Gastroesophageal sphincter (tissue), 4 donors: ENCODE results near the gene GPC1. TPM values are rescaled to one million over a fixed set of nuclear protein-coding genes. Genes with fewer than 3 reads are reported as not detected.

Experiments used
- ATAC-seq: fragments of 150-250 bp; one replicate; pipeline ENCODE4 v1.9.1; 2016; ENCODE audit warnings: mild to moderate bottlenecking, moderate library complexity
- H3K27ac ChIP-seq, 4 donors: fragments of 200-600 bp; sonication (generic) in 3 of 4; 1 replicate in 3 of 4; 2 replicates in 1 of 4; pipeline ENCODE4 v1.5.1; 2016 to 2019
- H3K27me3 ChIP-seq: fragments of 200-600 bp; sonication (generic); one replicate; pipeline ENCODE4 v1.5.1; 2019
- H3K36me3 ChIP-seq, 2 donors: fragments of 200-600 bp; sonication (generic); one replicate each; pipeline ENCODE4 v1.5.1; 2019; ENCODE audit warnings: control low read depth in 1 of 2
- H3K4me1 ChIP-seq, 3 donors: fragments of 200-600 bp; sonication (generic); 1 replicate in 2 of 3; 2 replicates in 1 of 3; pipeline ENCODE4 v1.5.1; 2016 to 2019; ENCODE audit warnings: control low read depth in 2 of 3
- H3K4me3 ChIP-seq, 2 donors: fragments of 200-600 bp; sonication (generic); one replicate each; pipeline ENCODE4 v1.5.1; 2019; ENCODE audit warnings: mild to moderate bottlenecking in 1 of 2, moderate library complexity in 1 of 2
- H3K9me3 ChIP-seq, 3 donors: fragments of 200-600 bp; sonication (generic); one replicate each; pipeline ENCODE4 v1.5.1; 2017 to 2019; ENCODE audit warnings: control low read depth in 2 of 3
- EP300 ChIP-seq: sonication (generic); formaldehyde crosslinking; IDR thresholded peaks from one replicate; pipeline ENCODE4 v1.6.1; 2017; ENCODE audit warnings: antibody characterized with exemption, mild to moderate bottlenecking
- POLR2A ChIP-seq, 2 donors: fragments of 450-650 bp; IDR thresholded peaks; one replicate each; pipeline ENCODE4 v1.6.1; 2017; ENCODE audit warnings: antibody characterized with exemption in 2 of 2, mild to moderate bottlenecking in 2 of 2, moderate library complexity in 1 of 2
- POLR2AphosphoS5 ChIP-seq: sonication (generic); formaldehyde crosslinking; IDR thresholded peaks from one replicate; pipeline ENCODE4 v1.6.1; 2017; ENCODE audit warnings: antibody characterized with exemption
- WGBS, 2 donors: methylation state at CpG; one replicate each; pipeline ENCODE4 v1.1.5; 2018; ENCODE audit warnings: low coverage in 1 of 2; 5-methylcytosine and 5-hydroxymethylcytosine counted together
- total RNA-seq, 4 donors: library from RNA; depleted of rRNA; stranded (reverse); fragments of >200 nt; gene quantifications; one replicate each; pipeline ENCODE4 v1.1.0, GENCODE V29; 2016
- TF ChIP-seq, protein P1 (sequence below), 4 experiments: fragments of 200-600 bp in 2 of 4; fragments of 450-650 bp in 2 of 4; sonication (generic) in 1 of 4; IDR thresholded peaks; one replicate each; pipeline ENCODE4 v1.5.1; 2017 to 2019; ENCODE audit warnings: antibody characterized with exemption in 4 of 4, mild to moderate bottlenecking in 2 of 4, moderate library complexity in 2 of 4

Gene GPC1
- total RNA-seq, 4 donors from 2014 or later: 22.5 to 73.9 (median 43.3) TPM

DNA sequence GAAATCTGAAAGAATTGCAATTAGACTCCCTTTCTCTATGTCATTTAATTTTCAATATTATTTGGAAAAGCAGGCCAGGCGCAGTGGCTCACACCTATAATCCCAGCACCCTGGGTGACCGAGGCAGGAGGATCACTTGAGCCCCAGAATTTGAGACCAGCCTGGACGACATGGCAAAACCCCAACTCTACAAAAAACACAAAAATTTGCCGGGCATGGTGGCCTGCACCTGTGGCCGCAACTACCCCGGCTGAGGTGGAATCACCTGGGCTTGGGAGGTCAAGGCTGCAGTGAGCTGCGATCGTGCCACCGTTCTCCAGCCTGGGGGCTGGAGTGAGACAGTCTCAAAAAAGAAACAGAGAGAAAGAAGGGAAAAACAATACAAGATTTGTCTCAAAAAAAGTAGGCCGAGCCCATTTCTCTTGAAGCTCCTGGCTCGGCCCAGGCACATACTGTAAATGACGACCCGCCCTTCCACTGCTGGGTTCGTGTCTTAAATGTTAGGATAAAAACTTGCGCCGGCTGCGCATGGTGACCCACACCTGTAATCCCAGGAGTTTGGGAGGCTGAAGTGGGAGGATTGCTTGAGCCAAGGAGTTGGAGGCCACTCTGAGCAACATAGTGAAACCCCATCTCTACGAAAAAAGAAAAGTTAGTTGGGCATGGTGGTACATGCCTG, 31.1 kb upstream of the GPC1 start:
- Histone ChIP-seq H3K36me3 (no peaks in the 10 kb centered on the region), H3K4me1 (no peaks in the 10 kb centered on the region), H3K27me3 (peaks cover 16% of the 10 kb centered on the region), H3K9me3 (no peaks in the 10 kb centered on the region), H3K27ac (no peak overlapping the region), H3K4me3 (no peak overlapping the region)
- no peak for ATAC-seq
- TF ChIP-seq POLR2AphosphoS5 (no peak), EP300 (no peak), POLR2A (IDR thresholded peaks at IDR 0.05) (no peak)
- TF ChIP-seq, protein P1, sequence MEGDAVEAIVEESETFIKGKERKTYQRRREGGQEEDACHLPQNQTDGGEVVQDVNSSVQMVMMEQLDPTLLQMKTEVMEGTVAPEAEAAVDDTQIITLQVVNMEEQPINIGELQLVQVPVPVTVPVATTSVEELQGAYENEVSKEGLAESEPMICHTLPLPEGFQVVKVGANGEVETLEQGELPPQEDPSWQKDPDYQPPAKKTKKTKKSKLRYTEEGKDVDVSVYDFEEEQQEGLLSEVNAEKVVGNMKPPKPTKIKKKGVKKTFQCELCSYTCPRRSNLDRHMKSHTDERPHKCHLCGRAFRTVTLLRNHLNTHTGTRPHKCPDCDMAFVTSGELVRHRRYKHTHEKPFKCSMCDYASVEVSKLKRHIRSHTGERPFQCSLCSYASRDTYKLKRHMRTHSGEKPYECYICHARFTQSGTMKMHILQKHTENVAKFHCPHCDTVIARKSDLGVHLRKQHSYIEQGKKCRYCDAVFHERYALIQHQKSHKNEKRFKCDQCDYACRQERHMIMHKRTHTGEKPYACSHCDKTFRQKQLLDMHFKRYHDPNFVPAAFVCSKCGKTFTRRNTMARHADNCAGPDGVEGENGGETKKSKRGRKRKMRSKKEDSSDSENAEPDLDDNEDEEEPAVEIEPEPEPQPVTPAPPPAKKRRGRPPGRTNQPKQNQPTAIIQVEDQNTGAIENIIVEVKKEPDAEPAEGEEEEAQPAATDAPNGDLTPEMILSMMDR (IDR thresholded peaks at IDR 0.05): no peak
- 89 to 100% methylated on average over 3 to 17 of the region's 18 CpGs for WGBS, 2 donors

DNA sequence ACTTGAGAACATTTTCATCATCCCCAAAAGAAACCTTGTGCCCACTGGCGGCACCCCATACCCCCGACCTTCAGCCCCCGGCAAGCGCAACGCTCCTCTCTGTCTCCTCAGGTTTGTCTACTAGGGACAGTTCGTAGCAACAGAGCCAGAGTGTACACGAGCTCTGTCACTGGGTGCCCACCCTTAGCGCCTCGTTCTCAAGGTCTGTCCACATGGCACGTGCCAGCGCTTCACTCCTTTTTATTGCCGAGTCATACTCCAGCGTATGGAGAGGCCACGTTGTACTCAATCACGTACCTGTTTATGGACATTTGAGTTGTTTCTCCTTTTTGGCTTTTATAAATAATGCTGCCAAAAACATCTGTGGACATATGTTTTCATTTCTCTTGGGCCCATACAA, 30.3 kb upstream of the GPC1 start:
- WGBS, 2 donors: 92 to 96% methylated on average over 11 to 15 of the region's 15 CpGs
- ATAC-seq: no peak
- H3K27me3 ChIP-seq: peaks cover 13% of the 10 kb centered on the region
- H3K9me3 ChIP-seq: no peaks in the 10 kb centered on the region
- H3K27ac ChIP-seq: no peak overlapping the region
- no peak overlapping the region for H3K4me3 ChIP-seq
- no peaks in the 10 kb centered on the region for H3K36me3 ChIP-seq
- TF ChIP-seq EP300 (no peak), POLR2A (IDR thresholded peaks at IDR 0.05) (no peak), POLR2AphosphoS5 (no peak)
- TF ChIP-seq, protein P1 (IDR thresholded peaks at IDR 0.05): no peak
- no peaks in the 10 kb centered on the region for H3K4me1 ChIP-seq

DNA sequence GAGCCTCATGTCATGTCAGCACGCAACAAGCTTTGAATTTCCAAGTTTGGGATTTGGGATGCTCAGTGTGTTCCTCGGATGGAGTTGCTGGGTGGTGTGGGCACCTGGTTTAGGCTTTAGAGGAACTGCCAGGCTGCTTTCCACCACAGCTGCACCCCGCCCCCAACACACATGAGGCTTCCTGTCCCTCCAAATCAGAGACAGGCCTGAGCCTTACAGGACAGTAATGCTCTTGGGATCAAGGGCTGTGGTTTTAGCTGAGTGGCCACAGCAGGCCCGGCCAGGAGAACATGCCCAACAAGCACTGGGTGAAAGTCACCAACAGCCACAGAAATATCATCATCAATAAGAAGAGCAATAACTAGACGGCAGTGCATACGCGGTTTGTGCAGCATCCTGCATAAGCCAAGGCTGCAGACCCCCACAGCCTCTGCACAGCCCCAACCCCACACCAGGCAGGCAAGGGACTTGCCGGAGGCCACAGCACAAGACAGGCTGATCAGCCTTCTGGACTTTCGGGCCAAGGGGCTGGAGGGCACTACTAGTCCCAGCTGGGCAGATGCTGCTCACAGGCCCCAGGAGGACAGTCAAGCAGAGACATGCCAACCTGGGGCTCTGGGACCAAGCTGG, 29.7 kb upstream of the GPC1 start:
- H3K27me3 ChIP-seq: peaks cover 6% of the 10 kb centered on the region

DNA sequence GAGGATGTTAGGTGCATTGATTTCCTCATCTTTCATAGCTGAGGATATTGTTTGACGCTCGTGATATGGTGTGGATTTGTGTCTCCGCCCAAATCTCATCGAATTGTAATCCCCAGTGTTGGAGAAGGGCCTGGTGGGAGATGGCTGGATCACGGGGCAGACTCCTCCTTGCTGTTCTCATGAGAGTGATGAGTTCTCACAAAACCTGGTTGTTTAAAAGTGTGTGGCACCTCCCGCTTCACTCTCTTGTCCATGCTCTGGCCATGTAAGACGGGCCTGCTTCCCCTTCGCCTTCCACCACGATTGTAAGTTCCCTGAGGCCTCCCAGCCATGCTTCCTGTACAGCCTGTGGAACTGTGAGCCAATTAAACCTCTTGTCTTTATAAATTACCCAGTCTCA, 28.4 kb upstream of the GPC1 start:
- no peaks in the 10 kb centered on the region for H3K36me3 ChIP-seq
- peaks cover 4% of the 10 kb centered on the region for H3K27me3 ChIP-seq
- WGBS, 2 donors: 90 to 92% methylated on average over 5 to 9 of the region's 9 CpGs
- H3K9me3 ChIP-seq: no peaks in the 10 kb centered on the region
- TF ChIP-seq EP300: no peak
- TF ChIP-seq POLR2AphosphoS5: no peak
- TF ChIP-seq, protein P1 (IDR thresholded peaks at IDR 0.05): no peak
- TF ChIP-seq POLR2A (IDR thresholded peaks at IDR 0.05): no peak
- ATAC-seq: no peak
- no peak overlapping the region for H3K27ac ChIP-seq
- H3K4me1 ChIP-seq: no peaks in the 10 kb centered on the region
- no peak overlapping the region for H3K4me3 ChIP-seq

More for the DNA sequence above, 29.7 kb upstream of the GPC1 start:
- H3K27ac ChIP-seq: no peak overlapping the region
- ATAC-seq: no peak
- H3K36me3 ChIP-seq: no peaks in the 10 kb centered on the region
- TF ChIP-seq POLR2AphosphoS5: no peak
- TF ChIP-seq, protein P1 (IDR thresholded peaks at IDR 0.05): no peak
- no peak for TF ChIP-seq EP300
- no peak for TF ChIP-seq POLR2A (IDR thresholded peaks at IDR 0.05)
- WGBS, 2 donors: 93 to 94% methylated on average over 2 to 3 of the region's 9 CpGs
- no peak overlapping the region for H3K4me3 ChIP-seq
- no peaks in the 10 kb centered on the region for H3K4me1 ChIP-seq
- no peaks in the 10 kb centered on the region for H3K9me3 ChIP-seq

DNA sequence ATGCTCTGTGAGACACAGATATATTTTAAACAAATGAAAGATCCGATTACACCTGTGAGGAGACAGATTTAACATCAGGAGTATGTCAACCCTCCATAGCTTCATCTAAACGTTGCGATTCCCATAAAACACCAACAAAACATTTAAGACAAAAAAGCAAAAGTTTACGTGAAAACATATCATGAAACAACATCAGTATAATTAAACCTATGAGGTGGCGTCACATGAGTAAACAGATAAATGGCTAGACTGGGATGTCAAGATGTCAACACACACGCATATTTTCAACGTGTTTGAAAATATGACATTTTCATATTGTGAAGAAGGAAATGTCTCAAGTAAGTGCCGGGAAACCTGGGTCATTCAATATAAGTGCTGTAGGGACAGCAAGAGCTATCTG, 25.5 kb upstream of the GPC1 start:
- Histone ChIP-seq H3K36me3 (no peaks in the 10 kb centered on the region), H3K4me3 (no peak overlapping the region), H3K9me3 (no peaks in the 10 kb centered on the region), H3K27ac (no peak overlapping the region), H3K4me1 (no peaks in the 10 kb centered on the region), H3K27me3 (peaks cover 16% of the 10 kb centered on the region)
- no peak for ATAC-seq
- 64 to 70% methylated on average over 8 of the region's 8 CpGs for WGBS, 2 donors
- TF ChIP-seq POLR2AphosphoS5: no peak
- TF ChIP-seq, protein P1 (IDR thresholded peaks at IDR 0.05): no peak
- TF ChIP-seq EP300: no peak
- no peak for TF ChIP-seq POLR2A (IDR thresholded peaks at IDR 0.05)
